SU-DHL-6 (cell line): ENCODE measurements around the gene SPTBN5.

Experiments used
- H2AFZ ChIP-seq: fragments of 200-600 bp; sonication (generic); 2 replicates; pipeline ENCODE4 v1.6.1; 2014; ENCODE audit warnings: low read depth, mild to moderate bottlenecking, moderate library complexity, mixed read lengths, antibody characterized with exemption, low read length; ENCODE audit not compliant: severe bottlenecking
- H3F3A ChIP-seq: fragments of 200-600 bp; shearing (Covaris generic); 2 replicates; pipeline ENCODE4 v1.6.0; 2016; ENCODE audit warnings: antibody characterized with exemption, mild to moderate bottlenecking; ENCODE audit not compliant: insufficient read depth
- H3K27ac ChIP-seq: fragments of 200-600 bp; sonication (generic); 2 replicates; pipeline ENCODE4 v1.5.1; 2016; ENCODE audit warnings: low read depth, mild to moderate bottlenecking, low read length, moderate library complexity, mixed read lengths
- H3K27me3 ChIP-seq: fragments of 200-600 bp; sonication (generic), shearing (Covaris generic); 2 replicates; pipeline ENCODE4 v1.6.0; 2014; ENCODE audit warnings: mild to moderate bottlenecking, low read length
- H3K36me3 ChIP-seq: fragments of 200-600 bp; sonication (generic); 2 replicates; pipeline ENCODE4 v1.6.1; 2014; ENCODE audit warnings: mild to moderate bottlenecking, low read length, mixed read lengths
- H3K4me2 ChIP-seq: fragments of 300-600, 200-600 bp; shearing (Covaris generic), sonication (generic); 2 replicates; pipeline ENCODE4 v1.6.0; 2014; ENCODE audit warnings: low read length, low read depth, mild to moderate bottlenecking; ENCODE audit not compliant: poor library complexity, severe bottlenecking
- H3K4me3 ChIP-seq: fragments of 200-600 bp; sonication (generic); 2 replicates; pipeline ENCODE4 v1.5.1; 2014; ENCODE audit warnings: antibody characterized with exemption, low read length, mild to moderate bottlenecking, mixed read lengths; ENCODE audit not compliant: insufficient read depth, poor library complexity, severe bottlenecking
- H3K79me2 ChIP-seq: fragments of 200-600 bp; sonication (generic); 2 replicates; pipeline ENCODE4 v1.6.1; 2014; ENCODE audit warnings: mild to moderate bottlenecking, low read length, moderate library complexity; ENCODE audit not compliant: insufficient read depth
- H3K9ac ChIP-seq: fragments of 200-600 bp; sonication (generic); 2 replicates; pipeline ENCODE4 v1.7.0; 2014; ENCODE audit warnings: mild to moderate bottlenecking, low read length
- H3K9me2 ChIP-seq: fragments of 200-600 bp; sonication (generic); replicated peaks from 2 replicates; pipeline ENCODE4 v1.6.1; 2014; ENCODE audit warnings: low read length; ENCODE audit not compliant: insufficient read depth
- H3K9me3 ChIP-seq: fragments of 200-600 bp; sonication (generic); 2 replicates; pipeline ENCODE4 v1.6.1; 2014; ENCODE audit warnings: low read length, mixed read lengths; ENCODE audit not compliant: insufficient read depth
- H4K20me1 ChIP-seq: fragments of 200-600 bp; sonication (generic); 2 replicates; pipeline ENCODE4 v1.6.1; 2014; ENCODE audit warnings: low read depth, mild to moderate bottlenecking, antibody characterized with exemption, low read length, moderate library complexity, mixed read lengths
- CTCF ChIP-seq: fragments of 200-600 bp; sonication (generic); IDR thresholded peaks from one replicate; pipeline ENCODE4 v1.5.1; 2017; ENCODE audit warnings: antibody characterized with exemption, mild to moderate bottlenecking, low read length, moderate library complexity; ENCODE audit not compliant: insufficient read depth, poor library complexity, severe bottlenecking
- EZH2phosphoT487 ChIP-seq: fragments of 200-600 bp; sonication (generic), shearing (Covaris generic); conservative IDR thresholded peaks from 2 replicates; pipeline ENCODE4 v1.6.1; 2018; ENCODE audit warnings: mild to moderate bottlenecking, antibody characterized with exemption, low read length, moderate library complexity, mixed read lengths

SPTBN5 gene

DNA sequence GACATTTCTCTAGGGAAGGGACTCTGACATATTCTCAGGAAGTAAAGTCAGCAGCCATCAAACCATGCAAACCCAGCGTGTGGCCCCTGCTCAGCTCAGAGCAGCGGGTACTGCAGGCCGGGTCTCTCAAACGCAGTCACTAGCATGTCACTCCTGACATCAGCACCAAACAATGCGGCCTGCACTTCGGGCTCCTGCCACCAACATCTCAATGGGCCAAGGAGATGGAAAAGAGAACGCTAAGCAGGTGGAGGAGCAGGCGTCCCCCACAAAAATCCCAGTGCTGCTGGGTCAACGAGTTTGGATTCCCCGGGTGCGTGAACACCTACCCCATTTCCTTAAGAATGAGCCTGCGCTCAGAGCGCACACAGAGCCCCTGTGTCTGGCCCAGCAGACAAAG, 9.9 kb upstream of the SPTBN5 start:
- Histone ChIP-seq H3K4me2 (no peak overlapping the region), H3K4me3 (no peak overlapping the region), H3K79me2 (no peaks in the 10 kb centered on the region), H3K9me2 (no peaks in the 10 kb centered on the region), H4K20me1 (no peaks in the 10 kb centered on the region), H3F3A (no peaks in the 10 kb centered on the region), H3K27ac (no peak overlapping the region), H3K36me3 (peaks cover 4% of the 10 kb centered on the region; the same call in 1 of the 2 replicates), H2AFZ (no peak overlapping the region), H3K9ac (no peak overlapping the region), H3K9me3 (peaks cover 14% of the 10 kb centered on the region; the same call in 1 of the 2 replicates), H3K27me3 (no peaks in the 10 kb centered on the region)
- TF ChIP-seq CTCF (no peak), EZH2phosphoT487 (no peak)

GRCh38 chr15:41901431-41901830, 7.6 kb upstream of the SPTBN5 start:
- Histone ChIP-seq H3K27me3 (no peaks in the 10 kb centered on the region), H3K9me3 (peaks cover 9% of the 10 kb centered on the region; the same call in 1 of the 2 replicates), H3K36me3 (peaks cover under 1% of the 10 kb centered on the region; the same call in 1 of the 2 replicates), H3K79me2 (no peaks in the 10 kb centered on the region), H3K4me2 (no peak overlapping the region), H4K20me1 (no peaks in the 10 kb centered on the region), H2AFZ (no peak overlapping the region), H3F3A (no peaks in the 10 kb centered on the region), H3K9ac (no peak overlapping the region), H3K4me3 (no peak overlapping the region), H3K9me2 (no peaks in the 10 kb centered on the region), H3K27ac (no peak overlapping the region)
- TF ChIP-seq CTCF: no peak

GRCh38 chr15:41900526-41901380, 6.9 kb upstream of the SPTBN5 start:
- no peak overlapping the region for H3K4me3 ChIP-seq
- H3K9me2 ChIP-seq: no peaks in the 10 kb centered on the region
- TF ChIP-seq EZH2phosphoT487: no peak
- TF ChIP-seq CTCF: no peak
- peaks cover 2% of the 10 kb centered on the region; the same call in 1 of the 2 replicates for H3K9me3 ChIP-seq
- no peaks in the 10 kb centered on the region for H4K20me1 ChIP-seq
- H3K9ac ChIP-seq: no peak overlapping the region
- no peak overlapping the region for H2AFZ ChIP-seq
- no peaks in the 10 kb centered on the region for H3F3A ChIP-seq
- H3K27ac ChIP-seq: no peak overlapping the region
- no peaks in the 10 kb centered on the region for H3K27me3 ChIP-seq
- H3K36me3 ChIP-seq: no peaks in the 10 kb centered on the region
- no peaks in the 10 kb centered on the region for H3K79me2 ChIP-seq
- H3K4me2 ChIP-seq: no peak overlapping the region
